Lower lobe of right lung (tissue), 2 donors: ENCODE results near the gene CD93. TPM values are rescaled to one million over a fixed set of nuclear protein-coding genes. Genes with fewer than 3 reads are reported as not detected.
A peak's percentile ranks its signal among the peaks of the same experiment; 100 is the strongest.

Experiments used
- ATAC-seq, 2 donors: fragments of 200-7000 bp; cut with Tn5 transposase; one replicate each; pipeline ENCODE4 v1.9.1; 2020 to 2022; ENCODE audit warnings: mild to moderate bottlenecking in 2 of 2, moderate library complexity in 2 of 2
- DNase-seq: peaks from one replicate; pipeline ENCODE4 v3.0.0-alpha.2; 2020
- H3K27ac ChIP-seq: fragments of 200-600 bp; one replicate; pipeline ENCODE4 v1.8.0; 2022
- H3K27me3 ChIP-seq: fragments of 200-600 bp; one replicate; pipeline ENCODE4 v1.8.0; 2022; ENCODE audit warnings: low read depth
- H3K36me3 ChIP-seq: fragments of 200-600 bp; one replicate; pipeline ENCODE4 v1.8.0; 2022; ENCODE audit warnings: mild to moderate bottlenecking
- H3K4me1 ChIP-seq: fragments of 200-600 bp; one replicate; pipeline ENCODE4 v1.8.0; 2022
- H3K4me3 ChIP-seq: fragments of 200-600 bp; one replicate; pipeline ENCODE4 v1.8.0; 2022; ENCODE audit warnings: mild to moderate bottlenecking
- H3K9me3 ChIP-seq: fragments of 200-600 bp; one replicate; pipeline ENCODE4 v1.8.0; 2022
- intact Hi-C: fragments of 100-400 bp; cut with DNase I; formaldehyde crosslinking; loops from one replicate; pipeline ENCODE4 v1.11.0; 2022
- total RNA-seq: library from RNA; stranded (reverse); fragmentation: NEBNext Ultra II Directional; extraction: Animal tissue kit (Norgen Biotek cat#: 25700); gene quantifications from one replicate; pipeline ENCODE4 v1.2.1, GENCODE V29; 2021
- TF ChIP-seq, protein P1 (sequence below): fragments of 200-600 bp; IDR thresholded peaks from one replicate; pipeline ENCODE4 v1.8.0; 2022; ENCODE audit warnings: antibody characterized with exemption, mild to moderate bottlenecking
- donor health status: DM: no; HTN: yes; CAD: no; lungs with severe emphysema.

The CD93 gene
- total RNA-seq, 1 donor from 2014 or later = 99.7 TPM

DNA sequence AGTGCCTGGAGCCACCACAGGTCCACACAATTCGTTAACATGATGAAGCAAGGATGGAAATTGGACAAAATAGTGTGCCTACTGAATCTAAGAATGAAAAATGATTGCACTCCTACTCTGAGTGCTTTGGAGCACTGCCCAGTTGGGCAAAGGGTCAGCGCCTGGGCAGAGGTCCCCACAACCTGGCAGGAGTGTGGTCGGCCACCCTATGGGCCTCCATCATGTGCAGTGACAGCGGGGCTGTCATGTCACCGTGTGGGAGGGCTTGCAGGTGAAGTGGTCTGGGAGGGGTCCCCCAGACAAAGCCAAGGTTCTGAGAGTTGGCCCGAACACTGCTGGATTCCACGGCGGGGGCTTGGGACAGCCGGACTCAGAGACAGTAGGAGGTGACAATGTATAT lies 36.2 kb upstream of the CD93 start:
- Histone ChIP-seq H3K27me3 (no peaks in the 10 kb centered on the region), H3K4me3 (no peak overlapping the region), H3K27ac (no peak overlapping the region), H3K9me3 (no peaks in the 10 kb centered on the region), H3K36me3 (no peaks in the 10 kb centered on the region), H3K4me1 (peaks cover 44% of the 10 kb centered on the region)
- TF ChIP-seq, protein P1, sequence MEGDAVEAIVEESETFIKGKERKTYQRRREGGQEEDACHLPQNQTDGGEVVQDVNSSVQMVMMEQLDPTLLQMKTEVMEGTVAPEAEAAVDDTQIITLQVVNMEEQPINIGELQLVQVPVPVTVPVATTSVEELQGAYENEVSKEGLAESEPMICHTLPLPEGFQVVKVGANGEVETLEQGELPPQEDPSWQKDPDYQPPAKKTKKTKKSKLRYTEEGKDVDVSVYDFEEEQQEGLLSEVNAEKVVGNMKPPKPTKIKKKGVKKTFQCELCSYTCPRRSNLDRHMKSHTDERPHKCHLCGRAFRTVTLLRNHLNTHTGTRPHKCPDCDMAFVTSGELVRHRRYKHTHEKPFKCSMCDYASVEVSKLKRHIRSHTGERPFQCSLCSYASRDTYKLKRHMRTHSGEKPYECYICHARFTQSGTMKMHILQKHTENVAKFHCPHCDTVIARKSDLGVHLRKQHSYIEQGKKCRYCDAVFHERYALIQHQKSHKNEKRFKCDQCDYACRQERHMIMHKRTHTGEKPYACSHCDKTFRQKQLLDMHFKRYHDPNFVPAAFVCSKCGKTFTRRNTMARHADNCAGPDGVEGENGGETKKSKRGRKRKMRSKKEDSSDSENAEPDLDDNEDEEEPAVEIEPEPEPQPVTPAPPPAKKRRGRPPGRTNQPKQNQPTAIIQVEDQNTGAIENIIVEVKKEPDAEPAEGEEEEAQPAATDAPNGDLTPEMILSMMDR = no peak
- intact Hi-C loops = no loop called here
- DNase-seq = no peak
- ATAC-seq = no peak

DNA sequence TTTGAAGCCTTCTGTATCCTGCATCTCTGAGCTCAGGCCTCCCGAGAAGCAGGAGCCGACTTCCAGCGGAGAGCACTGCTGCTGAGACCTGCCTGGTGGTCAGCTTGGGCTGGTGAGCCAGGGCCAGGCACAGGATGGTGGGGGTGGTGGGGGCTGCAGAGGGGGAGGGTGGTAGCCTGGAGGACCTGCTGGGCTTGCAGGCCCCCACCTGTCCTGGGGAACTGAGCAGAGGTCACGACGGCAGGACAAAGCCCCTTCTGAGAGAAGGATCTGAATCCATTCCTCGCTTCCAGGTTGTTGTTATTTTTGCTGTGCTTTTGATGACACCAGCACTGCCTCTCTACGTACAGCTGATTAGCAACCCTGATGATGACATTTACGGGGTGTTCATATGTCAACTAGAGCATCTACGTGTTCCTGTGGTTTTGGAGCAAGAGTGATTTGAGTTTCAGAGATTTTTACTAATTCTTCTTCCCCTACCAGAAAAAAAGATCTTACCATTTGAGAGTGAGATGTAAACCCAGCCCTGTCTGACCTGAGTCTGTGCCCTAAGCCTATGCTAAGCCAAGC lies 35.7 kb upstream of the CD93 start:
- Histone ChIP-seq H3K4me3 (no peak overlapping the region), H3K9me3 (no peaks in the 10 kb centered on the region), H3K4me1 (peaks cover 44% of the 10 kb centered on the region), H3K36me3 (no peaks in the 10 kb centered on the region), H3K27me3 (no peaks in the 10 kb centered on the region), H3K27ac (no peak overlapping the region)
- ATAC-seq (no peak), DNase-seq (no peak)
- TF ChIP-seq, protein P1 = no peak
- intact Hi-C loops = no loop called here

DNA sequence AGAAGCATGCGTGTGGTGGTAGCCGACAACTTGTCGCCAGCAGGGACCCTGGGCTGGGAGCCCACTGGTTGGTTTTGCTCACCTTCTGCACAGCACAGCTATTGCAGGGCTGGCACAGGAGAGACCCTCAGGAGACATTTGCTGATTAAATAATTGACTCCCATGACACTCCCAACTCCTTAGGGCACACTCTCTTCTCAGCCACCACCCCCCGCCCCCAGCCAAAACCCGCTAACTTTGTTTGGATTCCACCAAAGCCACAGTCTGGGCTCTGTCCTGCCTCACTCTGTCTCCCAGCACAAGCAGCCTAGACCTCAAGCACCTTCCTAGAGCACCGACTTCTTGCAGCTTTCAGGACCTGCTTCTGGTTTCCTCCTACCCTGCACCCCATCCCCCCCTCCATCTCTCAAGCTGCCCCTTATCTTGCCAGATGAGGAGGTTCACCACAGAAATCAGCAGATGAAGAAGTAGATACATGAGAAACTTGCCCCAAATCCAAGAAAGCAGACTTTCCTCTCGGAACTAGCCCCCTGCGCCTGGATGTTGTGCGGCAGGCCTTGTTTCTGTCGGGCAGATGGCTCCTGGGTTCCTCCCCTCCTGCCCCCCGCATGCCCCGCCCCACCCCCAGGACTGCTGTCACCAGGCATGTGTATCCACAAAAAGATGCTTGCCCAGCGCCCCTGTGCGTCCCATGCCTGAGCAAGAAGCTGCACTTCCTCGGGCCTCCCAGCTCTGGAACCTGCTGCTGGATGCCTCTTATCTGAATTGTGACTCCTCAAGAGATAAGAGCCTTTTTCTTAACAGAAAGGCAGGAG lies 35.0 kb upstream of the CD93 start:
- Histone ChIP-seq H3K36me3 (no peaks in the 10 kb centered on the region), H3K27ac (peak overlapping the region; percentile 60), H3K4me3 (no peak overlapping the region), H3K9me3 (no peaks in the 10 kb centered on the region), H3K4me1 (peaks cover 44% of the 10 kb centered on the region), H3K27me3 (no peaks in the 10 kb centered on the region)
- intact Hi-C loops = no loop called here
- ATAC-seq (no peak), DNase-seq (no peak)
- TF ChIP-seq, protein P1 = no peak

DNA sequence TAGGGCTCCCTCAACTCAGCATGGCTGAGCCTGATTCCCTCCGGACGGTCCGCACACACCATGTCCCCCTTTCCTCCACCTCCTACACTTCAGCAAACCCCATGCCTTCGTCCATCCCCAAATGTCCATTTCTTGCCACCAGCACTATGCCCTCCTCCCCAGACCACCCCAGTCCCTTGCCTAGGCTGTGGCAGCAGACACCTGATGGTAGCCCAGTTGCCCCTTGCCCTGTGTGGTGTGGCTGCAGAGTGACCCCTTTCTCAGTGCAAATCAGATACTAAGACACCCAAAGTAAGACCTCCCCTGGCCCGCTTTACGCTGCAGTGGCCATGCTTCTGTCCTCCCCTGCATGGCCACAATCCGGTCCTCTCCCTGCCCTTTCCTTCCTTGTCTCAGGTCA lies 34.1 kb upstream of the CD93 start:
- Histone ChIP-seq H3K4me3 (no peak overlapping the region), H3K27ac (peak overlapping the region; percentile 60), H3K36me3 (no peaks in the 10 kb centered on the region), H3K4me1 (peaks cover 37% of the 10 kb centered on the region), H3K9me3 (no peaks in the 10 kb centered on the region), H3K27me3 (no peaks in the 10 kb centered on the region)
- TF ChIP-seq, protein P1 = no peak
- DNase-seq = no peak
- no peak for ATAC-seq
- intact Hi-C loops = no loop called here

DNA sequence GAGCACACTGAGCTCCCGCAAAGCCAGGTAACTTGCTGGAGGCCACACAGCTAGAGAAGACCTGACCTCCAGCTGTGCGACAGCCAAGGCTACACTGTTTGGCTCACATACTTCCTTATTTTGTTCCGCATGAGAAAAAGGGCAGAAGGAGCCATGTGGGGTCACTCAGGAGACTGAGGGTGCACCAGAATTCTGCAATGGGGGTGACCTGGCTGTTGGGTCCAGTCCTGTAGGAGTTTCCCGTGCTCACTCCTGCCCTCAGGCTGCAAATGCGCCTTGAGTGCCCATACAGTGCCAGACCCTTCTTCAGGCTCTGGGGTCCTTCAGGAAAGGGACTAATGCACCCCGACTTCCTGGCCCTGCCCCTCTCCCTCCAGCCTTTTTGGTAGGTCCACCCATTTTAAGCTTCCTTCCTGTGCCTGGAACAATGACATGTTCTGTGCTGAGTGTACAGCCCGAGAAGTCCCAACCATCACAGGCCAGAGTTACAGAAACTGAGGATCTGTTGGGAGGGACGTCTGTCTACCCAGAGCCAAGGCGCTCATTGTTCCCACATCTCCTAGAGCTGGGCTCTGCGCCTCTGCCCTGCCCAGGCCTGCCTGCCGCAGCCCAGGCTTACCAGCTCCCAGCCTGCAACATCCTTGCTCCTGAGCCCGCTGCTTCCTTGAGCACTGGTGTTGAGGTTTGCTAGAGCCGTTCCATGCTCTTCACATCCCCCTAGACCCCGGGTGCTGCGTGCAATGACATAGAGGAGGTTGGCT lies 33.5 kb upstream of the CD93 start:
- ATAC-seq (peak; percentile 26 to 34), DNase-seq (no peak)
- Histone ChIP-seq H3K4me3 (no peak overlapping the region), H3K27ac (peak overlapping the region; percentile 60), H3K27me3 (no peaks in the 10 kb centered on the region), H3K9me3 (no peaks in the 10 kb centered on the region), H3K4me1 (peaks cover 37% of the 10 kb centered on the region), H3K36me3 (no peaks in the 10 kb centered on the region)
- TF ChIP-seq, protein P1 = no peak
- intact Hi-C loops = no loop called here
